ENCODE measurements around the gene CREBBP.
"Not testable (repeated sequence)": the region's sequence is repeated elsewhere in the genome, so short reads cannot be mapped to it uniquely, and the experiment has no call there.

Gene CREBBP

DNA sequence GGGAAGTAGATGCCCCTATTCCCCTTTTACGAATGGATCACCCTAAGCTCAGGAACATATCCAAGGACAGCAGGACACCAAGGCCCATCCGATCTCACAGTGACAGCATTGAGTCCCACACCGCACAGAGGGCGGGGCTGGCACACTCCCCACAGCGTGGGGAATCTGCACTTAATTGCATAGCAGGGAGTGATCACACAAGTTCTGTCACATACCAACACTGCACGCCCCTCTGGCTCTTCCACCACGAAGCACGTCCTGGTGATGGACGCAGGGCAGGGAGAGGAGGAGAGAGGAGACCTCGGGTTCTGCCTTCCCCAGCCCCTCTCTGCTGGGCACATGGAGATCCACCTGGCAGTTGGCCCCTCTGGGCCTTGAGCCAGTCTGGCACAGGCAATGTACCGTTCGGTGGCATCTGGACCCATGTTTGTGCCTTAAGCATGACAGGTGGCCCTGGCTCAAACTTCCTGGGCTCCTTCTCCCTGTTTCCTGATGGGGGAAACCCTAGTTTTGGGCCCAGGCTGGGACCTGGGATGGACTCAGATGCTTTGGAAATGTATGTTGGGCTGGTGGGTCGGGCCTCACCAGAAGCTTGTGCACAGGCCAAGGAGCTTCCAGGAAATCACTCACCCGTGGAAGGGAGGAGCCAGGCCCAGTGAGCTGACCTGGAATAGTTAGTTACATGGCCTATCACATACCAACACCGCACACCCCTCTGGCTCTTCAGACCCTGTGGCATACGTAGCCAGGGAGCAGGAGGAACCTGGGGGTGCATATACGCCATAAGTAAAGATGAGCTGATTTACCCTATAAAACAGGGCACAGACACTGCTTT lies 35.1 kb upstream of the CREBBP start:
- CTCF ChIA-PET: interaction anchor here (1.4 to 1.6 kb wide), 2 partner anchors 16 to 338 kb away, joined by 4 read pairs; no protein-coding TSS in a partner anchor
- TF ChIP-seq, protein P1, sequence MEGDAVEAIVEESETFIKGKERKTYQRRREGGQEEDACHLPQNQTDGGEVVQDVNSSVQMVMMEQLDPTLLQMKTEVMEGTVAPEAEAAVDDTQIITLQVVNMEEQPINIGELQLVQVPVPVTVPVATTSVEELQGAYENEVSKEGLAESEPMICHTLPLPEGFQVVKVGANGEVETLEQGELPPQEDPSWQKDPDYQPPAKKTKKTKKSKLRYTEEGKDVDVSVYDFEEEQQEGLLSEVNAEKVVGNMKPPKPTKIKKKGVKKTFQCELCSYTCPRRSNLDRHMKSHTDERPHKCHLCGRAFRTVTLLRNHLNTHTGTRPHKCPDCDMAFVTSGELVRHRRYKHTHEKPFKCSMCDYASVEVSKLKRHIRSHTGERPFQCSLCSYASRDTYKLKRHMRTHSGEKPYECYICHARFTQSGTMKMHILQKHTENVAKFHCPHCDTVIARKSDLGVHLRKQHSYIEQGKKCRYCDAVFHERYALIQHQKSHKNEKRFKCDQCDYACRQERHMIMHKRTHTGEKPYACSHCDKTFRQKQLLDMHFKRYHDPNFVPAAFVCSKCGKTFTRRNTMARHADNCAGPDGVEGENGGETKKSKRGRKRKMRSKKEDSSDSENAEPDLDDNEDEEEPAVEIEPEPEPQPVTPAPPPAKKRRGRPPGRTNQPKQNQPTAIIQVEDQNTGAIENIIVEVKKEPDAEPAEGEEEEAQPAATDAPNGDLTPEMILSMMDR (IDR thresholded peaks at IDR 0.05; ENCODE audit: insufficient read depth, low read length, missing control alignments): no peak
- no peak for DNase-seq (ENCODE audit: low read depth, low spot score)
- POLR2A ChIA-PET: no interaction called here
- no peak overlapping the region for H3K4me3 ChIP-seq (ENCODE audit: low read depth, low read length)

DNA sequence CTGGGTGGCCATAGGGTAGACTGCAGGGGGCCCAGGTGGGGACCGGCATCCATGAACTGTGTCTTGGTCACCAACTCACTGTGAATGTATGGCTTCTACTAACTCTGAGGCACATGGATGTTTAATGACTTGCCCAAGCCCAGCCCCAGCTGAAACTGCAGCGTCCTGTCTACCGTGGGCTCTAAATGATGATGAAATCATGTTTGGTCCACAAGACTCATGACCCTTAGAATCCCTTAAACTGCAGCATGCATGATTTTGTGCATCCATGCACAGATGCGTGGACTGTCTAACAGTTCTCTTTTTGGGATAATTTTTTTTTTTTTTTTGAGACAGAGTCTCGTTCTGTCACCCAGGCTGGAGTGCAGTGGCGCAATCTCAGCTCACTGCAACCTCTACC lies 32.4 kb upstream of the CREBBP start:
- CTCF ChIA-PET: interaction anchor here (0.7 to 2.3 kb wide), 2 partner anchors 26 to 482 kb away, joined by 3 to 6 read pairs; no protein-coding TSS in a partner anchor
- TF ChIP-seq, protein P1 (IDR thresholded peaks at IDR 0.05; ENCODE audit: insufficient read depth, low read length, missing control alignments): no peak
- DNase-seq (ENCODE audit: low read depth, low spot score): no peak
- POLR2A ChIA-PET: no interaction called here
- no peak overlapping the region for H3K4me3 ChIP-seq (ENCODE audit: low read depth, low read length)

DNA sequence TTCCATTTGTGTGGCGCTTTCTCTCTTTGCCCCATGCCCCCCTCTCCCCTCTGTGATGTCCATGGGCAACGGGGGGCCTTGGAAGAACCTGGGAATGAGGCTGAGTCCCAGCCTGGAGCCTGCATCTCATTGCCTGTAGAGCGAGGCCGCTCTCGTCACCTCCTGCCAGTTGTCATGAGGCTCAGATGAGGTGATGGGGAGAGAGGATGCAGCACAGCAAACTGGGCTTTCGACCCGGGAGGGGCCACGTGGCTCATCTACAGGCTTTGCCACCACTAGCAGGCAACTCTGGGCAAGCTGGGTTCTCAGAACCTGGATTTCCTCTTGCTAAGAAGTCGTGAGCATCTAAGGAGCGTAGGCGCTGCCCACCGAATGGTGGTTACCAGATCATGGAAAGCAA lies 31.9 kb upstream of the CREBBP start:
- CTCF ChIA-PET: interaction anchor here (2.3 kb wide), 1 partner anchor 27 kb away, joined by 6 read pairs; no protein-coding TSS in a partner anchor
- TF ChIP-seq, protein P1 (IDR thresholded peaks at IDR 0.05; ENCODE audit: insufficient read depth, low read length, missing control alignments): no peak
- POLR2A ChIA-PET: no interaction called here
- no peak overlapping the region for H3K4me3 ChIP-seq (ENCODE audit: low read depth, low read length)
- no peak for DNase-seq (ENCODE audit: low read depth, low spot score)

- CTCF ChIA-PET; DNase-seq (ENCODE audit: low read depth, low spot score); POLR2A ChIA-PET; H3K4me3 ChIP-seq (ENCODE audit: low read depth, low read length): not testable (repeated sequence)
Measured at GRCh38 chr16:3911741-3912140, 31.2 kb upstream of the CREBBP start.

DNA sequence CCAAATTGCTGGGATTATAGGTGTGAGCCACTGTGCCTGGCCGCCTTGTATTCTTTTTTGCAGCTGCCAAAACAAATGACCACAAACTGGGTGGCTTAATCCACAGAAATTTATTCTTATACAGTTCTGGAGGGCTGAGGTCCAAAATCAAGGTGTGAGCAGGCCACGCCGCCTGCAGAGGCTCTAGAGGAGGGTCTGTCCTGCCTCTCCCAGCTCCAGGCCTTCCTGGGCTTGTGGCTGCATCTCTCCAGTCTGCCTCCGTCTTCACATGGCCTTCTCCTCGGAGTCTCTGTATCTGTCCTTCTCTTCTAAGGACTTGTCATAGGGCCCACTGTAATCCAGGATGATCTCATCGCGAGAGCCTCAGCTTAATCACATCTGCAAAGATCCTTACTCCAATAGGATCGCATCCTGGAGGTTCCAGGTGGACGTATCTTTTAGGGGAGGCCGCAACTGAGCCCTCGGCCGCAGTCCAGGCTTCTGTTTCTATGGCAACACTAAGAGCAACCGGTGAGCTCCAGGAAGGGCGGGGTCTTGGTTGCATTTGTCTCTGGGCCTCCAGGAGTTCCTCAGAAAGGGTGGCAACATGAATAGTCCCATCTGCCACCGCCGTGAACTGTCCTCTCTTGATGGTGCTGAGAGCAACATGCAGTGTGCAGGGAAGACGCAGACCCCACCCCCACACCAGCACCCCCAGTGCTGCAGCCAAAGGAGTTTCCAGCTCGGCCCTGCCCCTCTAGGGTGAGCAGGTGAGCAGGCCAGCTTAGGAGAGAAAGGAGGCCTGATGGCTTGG lies 29.5 kb upstream of the CREBBP start:
- CTCF ChIA-PET: interaction anchor here (1.5 kb wide), 1 partner anchor 9 kb away, joined by 3 read pairs; no protein-coding TSS in a partner anchor
- no peak overlapping the region for H3K4me3 ChIP-seq (ENCODE audit: low read depth, low read length)
- POLR2A ChIA-PET: no interaction called here
- TF ChIP-seq, protein P1 (IDR thresholded peaks at IDR 0.05; ENCODE audit: insufficient read depth, low read length, missing control alignments): no peak
- DNase-seq (ENCODE audit: low read depth, low spot score): no peak

GRCh38 chr16:3908951-3909437 lies 28.5 kb upstream of the CREBBP start:
- H3K4me3 ChIP-seq (ENCODE audit: low read depth, low read length): no peak overlapping the region
- no peak for DNase-seq (ENCODE audit: low read depth, low spot score)
- TF ChIP-seq, protein P1 (IDR thresholded peaks at IDR 0.05; ENCODE audit: insufficient read depth, low read length, missing control alignments): no peak
- CTCF ChIA-PET: no interaction called here
- POLR2A ChIA-PET: no interaction called here
